Measurements from ENCODE around the gene GSDMA.
"Not testable (repeated sequence)": the region's sequence is repeated elsewhere in the genome, so short reads cannot be mapped to it uniquely, and the experiment has no call there.

The GSDMA gene

DNA sequence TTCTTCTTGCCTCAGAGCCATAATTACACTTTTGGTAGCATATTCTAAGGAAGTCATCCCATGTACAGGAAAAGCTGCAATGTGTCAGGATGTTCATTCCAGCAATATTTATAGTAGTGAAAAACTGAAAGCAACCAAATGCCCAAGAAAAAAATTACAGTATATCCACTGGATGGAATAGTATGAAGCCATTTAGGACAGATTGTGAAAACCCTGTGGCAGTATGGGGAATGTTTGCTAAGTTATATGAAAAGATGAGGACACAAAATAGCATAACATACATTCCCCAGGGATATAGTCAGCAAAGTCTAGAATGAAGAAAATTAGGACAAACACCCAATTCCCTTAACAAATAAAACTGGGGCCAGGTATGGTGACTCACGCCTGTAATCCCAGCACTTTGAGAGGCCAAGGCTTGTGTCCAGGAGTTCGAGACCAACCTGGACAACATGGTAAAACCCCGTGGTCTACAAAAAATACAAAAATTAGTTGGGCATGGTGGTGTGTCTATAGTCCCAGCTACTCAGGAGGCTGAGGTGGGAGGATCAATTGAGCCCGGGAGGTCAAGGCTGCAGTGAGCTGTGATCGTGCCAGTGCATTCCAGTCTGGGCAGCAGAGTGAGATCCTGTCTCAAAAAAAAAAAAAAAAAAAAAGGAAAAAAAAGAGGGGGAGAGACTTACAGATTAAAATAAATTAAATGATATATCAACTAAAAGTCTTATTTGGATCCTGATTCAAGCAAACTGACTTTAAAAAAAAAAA is 33.0 kb upstream of the GSDMA start:
- no peak for DNase-seq

DNA sequence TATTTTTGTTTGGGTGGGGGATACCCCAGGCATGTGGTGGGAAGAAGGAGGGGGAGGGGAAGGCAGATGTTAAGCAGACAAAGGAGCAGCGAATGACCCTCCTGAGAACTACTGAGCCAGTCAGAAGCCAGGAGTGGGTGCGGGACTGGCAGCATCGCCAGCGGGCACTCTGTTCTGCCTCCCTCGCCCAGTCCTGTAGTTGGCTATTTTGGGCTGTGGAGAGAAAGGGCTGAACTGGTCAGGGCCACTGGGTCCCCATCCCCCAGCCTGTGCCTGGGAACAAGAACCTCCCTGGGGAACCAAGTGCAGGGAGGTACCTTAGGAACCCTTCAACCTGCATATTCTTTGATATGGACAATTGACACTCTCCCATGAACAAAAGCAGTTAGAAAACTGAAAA is 28.9 kb upstream of the GSDMA start:
- no peak for DNase-seq

DNA sequence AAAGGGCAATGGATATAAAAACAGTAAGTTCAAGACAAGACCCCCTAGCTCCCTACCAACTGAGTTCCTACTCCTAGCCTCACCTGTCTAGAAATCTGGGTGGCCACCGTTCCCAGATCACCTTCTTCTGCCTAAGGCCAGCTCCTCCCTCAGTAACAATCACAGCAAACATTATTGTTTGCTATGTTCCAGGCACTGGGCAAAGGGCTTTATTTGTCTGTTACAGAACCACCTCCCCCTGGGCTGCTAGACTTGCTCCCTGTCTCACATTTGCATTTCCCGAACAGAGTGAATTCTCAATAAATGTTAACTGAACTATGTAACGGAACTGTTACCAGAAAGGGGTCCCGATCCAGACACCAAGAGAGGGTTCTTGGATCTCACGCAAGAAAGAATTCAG is 28.5 kb upstream of the GSDMA start:
- DNase-seq = no peak

DNA sequence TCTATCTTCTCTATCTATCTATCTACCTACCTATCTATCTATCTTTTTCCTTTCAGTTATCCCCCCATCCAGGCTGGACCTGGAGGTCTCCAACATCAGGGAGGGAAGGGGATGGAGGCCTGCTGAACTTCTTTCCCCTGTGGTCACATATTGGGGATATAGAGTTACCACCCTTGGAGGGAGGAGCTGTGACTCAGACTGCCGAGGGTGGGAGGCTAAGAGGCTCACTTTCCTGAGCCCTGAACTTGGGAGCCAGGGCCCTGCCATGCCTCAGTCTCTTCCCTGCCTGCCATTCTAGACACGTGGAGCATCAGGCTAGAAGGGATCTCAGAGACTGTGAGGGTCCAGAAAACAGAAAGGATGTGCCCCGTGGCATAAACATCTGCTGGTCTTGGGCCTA is 26.9 kb upstream of the GSDMA start:
- no peak for DNase-seq

DNA sequence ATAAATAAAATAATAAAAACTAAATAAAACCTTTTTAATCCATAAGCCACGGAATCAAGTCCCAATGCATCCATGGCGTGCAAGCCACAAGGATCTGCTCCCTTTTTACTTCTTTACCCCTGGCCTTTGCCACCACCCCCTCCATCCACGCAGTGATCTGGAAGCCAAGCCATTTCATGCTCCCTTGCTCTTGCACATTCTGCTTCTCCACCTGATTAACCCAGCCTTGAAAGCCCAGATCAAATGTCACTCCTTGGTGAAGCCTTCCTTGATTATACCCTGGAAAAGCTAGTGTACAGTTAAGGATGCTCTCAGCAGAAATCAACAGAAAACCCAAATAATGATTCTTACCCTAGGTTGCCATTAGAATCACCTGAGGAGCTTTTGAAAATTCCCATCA is 25.4 kb upstream of the GSDMA start:
- no peak for DNase-seq

DNA sequence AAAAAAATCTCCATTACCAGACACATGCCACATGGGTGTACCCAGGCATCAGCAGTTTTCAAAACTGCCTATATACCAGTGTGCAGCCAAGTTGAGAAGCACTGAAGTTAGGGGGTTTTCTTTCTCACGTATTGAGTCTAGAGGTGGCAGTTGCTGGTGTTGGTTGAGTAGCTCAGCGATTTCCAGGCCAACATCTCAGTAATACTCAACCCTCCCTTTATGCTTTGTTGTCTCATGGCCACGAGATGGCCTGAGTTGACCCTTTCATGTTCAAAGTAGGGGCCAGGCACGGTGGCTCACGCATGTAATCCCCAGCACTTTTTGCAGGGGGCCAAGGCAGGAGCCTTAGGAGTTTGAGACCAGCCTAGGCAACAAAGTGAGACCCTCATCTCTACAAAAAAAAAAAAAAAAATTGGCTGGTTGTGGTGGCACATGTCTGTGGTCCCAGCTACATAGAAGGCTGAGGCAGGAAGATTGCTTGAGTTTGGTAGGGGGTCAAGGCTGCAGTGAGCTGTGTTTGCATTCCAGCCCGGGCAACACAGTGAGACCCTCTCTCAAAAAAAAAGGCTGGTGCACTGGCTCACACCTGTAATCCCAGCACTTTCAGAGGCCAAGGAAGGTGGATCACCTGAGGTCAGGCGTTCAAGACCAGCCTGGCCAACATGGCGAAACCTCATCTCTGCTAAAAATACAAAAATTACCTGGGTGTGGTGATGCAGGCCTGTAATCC is 24.5 kb upstream of the GSDMA start:
- no peak for DNase-seq

DNA sequence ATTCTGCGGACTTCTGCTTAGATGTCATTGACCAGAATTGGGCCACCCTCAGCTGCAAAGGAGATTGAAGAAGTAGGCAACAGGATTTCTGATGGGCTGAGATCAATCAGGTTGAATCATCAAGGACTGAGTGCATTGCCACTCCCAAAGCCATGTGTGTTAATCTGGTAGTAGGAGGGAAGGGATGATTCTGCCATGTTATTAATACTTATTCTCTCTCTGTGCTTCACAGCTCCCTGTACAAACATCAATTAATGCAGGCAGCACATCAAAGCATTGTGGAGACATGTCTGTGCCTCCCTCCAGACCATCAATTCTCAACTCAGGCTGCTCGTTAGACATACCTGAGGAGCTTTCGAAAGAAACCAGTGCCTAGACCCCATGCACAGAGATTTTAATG is 23.7 kb upstream of the GSDMA start:
- no peak for DNase-seq

DNA sequence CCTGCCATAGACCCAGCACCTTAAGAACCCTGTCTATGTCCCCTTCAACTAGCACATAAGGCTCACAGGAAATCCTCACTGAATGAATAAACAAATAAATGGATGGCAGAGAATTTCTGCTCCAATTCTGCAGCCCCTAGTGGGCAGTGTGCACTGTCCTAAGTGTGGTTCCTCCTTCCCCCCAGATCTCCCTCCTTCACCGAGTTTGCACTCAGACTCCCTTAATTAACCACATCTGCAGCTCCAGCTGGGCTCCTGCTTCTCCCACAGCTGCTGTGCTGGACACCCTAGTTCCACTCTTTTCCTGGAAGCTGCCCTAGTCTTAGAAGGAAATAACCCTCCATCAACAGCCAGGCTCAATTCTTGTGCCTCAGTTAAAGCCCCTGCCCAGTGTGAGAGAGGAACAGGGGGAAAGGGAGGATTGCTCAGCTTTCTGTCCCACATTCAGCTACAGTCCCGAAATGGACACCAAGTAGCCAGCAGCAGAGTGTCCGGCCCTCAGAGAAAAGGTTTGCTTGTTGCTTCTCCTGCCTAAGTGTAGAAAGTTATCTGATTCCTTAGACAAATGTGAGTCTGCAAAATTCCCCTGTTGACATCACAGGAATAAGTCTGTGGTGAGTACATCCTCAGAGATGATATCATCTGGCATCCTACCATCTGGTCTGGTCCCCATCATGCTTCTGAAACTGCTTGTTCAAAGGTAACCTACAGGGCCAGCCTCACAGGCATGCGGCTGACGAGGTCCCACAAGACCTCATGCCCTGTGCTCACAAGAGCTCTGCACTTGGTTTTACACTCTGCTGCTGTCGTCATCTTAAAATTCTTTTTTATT is 23.0 kb upstream of the GSDMA start:
- peak; percentile 40 for DNase-seq

DNA sequence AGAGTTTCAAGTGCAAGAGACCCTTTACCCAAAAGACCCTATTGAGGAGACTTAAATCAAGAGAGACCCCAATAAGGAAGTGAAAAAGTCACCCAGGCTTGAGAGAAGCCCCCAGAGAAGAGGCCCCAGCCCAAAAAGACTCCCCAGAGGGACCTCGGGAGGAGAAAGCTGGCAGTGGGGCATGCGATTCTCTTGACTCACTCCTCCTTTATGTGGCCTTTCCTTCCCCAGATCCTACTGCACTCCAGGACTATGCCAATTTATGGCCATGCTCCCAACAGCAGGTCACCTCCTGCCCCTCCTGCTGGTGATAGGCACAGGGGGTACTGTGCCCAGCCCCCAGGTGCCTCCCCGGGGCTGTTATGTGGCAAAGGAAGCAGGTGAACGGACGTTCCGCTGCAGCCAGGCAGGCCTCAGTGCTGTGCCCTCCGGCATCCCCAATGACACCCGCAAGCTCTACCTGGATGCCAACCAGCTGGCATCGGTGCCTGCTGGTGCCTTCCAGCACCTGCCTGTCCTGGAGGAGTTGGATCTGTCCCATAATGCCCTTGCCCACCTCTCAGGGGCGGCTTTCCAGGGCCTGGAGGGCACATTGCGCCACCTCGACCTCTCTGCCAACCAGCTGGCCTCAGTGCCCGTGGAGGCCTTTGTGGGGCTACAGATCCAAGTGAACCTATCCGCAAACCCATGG is 19.0 kb upstream of the GSDMA start:
- no peak for DNase-seq

DNA sequence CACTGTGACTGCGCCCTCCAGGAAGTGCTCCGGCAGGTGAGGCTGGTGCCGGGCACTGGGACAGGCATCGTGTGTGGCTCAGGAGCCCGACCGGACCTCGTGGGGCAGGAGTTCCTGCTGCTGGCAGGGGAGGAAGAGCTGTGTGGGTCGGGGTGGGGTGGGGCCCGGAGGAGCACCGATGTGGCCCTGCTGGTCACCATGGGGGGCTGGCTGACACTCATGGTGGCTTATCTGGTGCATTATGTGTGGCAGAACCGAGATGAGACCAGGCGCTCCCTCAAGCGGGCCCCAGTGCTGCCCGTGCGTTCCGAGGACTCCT is 18.5 kb upstream of the GSDMA start:
- DNase-seq = no peak

DNA sequence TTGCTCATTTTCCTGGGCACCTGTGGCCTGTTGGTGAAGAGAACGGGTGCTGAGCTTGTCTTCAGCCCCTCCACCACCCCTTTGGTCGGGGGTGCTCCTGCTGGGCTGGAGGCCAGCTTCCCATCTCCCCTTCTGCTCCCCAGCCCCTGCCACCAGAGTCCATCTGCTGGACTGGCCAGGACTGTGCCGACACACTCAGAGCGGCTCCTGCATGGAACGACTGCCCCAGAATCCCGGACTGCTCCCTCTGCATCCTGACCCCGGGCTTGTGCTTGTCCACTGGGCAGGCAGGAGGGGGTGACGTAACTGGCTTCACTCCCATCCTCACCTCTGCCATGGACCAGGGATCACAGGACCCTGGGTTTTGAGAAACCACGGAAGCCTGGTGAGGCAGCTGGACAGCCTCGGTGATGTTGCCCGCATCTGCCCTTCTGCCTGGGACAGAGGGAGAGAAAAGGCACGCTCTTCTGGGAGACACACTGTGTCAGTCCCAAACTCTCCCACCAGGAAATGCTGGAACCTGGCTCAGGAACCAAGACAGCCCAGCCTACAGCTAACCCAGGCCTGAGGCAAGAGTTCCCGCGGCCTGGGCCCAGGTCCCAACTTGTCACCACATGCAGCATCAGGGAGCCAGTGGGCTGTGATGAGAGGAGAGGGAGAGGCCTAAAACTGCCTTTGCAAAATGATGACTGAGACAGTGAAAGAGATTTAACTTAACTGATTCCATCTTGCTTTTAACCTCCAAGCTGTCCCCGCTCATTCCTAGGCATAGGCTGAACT is 16.1 kb upstream of the GSDMA start:
- no peak for DNase-seq

DNA sequence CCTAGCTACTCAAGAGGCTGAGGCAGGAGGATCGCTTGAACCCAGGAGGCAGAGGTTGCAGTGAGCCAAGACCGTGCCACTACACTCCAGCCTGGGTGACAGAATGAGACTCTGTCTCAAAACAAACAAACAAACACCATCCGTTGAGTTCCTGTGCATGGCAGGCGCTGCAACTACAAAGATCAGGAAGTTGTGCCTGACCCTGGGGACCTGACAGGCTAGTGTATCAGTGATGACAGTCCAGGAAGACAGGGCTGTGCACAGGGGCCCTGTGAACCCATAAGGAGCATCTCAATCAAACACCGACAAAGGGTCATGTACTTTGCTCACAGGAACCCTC is 14.3 kb upstream of the GSDMA start:
- DNase-seq = not testable (repeated sequence)

DNA sequence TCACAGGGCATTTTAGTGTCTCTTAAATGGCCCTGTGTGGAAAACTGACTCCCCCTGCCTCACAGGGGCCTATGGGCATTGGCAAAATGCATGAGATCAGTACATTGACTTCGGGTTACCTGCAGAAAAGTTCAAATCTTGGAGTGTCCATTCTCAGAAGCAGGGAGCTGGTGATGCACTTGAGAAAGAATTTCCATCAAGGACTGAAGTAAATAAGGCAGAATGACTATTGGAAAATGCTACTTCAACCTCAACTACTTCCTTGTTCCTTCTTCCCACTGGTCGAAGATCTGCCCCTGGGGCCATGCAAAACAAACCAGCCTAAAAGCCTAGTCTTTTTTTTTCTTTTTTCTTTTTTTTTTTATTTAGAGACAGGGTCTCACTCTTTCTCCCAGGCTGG is 13.8 kb upstream of the GSDMA start:
- no peak for DNase-seq

DNA sequence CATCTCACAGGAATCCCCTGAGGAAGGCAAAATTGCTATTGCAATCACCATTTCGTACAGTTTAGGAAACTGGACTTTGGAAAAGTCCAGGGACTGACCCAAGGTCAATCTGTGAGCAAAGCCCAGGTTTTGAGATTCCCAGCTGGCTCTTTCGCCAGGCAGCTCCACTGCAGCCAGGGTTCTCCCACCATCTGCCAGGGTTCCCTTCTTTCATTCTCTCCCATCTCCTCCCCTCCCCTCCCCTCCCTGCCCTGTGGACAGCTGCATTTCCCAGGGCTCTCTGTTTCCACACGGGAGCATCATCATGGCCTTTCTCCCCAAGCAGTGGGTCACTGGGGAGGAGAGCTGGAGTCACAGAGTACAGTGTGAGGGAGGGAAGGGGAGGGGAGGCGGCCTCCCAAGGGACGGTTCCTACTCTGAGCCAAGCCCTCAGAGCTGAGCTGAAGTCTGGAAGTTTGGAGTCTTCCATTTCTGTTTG is 11.9 kb upstream of the GSDMA start:
- DNase-seq = no peak

DNA sequence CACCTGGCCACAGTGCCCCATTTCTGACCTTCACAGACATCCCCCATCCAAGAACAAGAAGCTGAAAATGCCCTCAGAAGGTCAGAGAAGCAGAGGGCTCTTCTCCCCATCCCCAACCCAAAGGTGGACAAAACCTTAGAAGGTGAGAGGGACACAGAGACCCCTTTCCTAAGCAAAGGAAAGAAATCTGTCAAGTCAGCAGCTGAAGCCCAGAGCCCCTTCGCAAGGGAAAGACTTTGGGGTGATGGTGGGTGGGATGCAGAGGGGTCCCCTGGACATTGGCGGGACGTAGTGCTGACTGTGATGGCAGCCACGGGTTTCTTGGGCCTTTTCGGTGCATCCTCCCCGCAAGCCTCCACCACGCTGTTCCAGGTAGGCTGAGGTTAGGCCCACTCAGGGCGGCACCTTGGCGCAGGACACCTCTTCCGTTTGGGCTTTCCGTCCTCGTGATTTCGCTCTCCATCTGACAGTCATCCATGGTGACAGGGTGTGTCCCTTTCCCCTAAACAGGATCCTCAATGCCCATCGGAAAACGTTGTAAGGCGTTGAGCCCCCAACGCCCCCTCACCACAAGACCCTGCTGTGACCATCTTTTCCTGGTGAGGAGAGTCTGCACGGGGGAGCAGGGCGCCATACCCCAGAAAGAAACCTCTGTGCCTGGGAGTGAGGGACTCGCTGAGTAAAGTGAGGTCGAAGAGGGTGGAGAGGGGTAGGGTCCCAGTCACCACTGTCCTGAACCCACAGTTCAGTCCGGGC is 10.7 kb upstream of the GSDMA start:
- DNase-seq = no peak

DNA sequence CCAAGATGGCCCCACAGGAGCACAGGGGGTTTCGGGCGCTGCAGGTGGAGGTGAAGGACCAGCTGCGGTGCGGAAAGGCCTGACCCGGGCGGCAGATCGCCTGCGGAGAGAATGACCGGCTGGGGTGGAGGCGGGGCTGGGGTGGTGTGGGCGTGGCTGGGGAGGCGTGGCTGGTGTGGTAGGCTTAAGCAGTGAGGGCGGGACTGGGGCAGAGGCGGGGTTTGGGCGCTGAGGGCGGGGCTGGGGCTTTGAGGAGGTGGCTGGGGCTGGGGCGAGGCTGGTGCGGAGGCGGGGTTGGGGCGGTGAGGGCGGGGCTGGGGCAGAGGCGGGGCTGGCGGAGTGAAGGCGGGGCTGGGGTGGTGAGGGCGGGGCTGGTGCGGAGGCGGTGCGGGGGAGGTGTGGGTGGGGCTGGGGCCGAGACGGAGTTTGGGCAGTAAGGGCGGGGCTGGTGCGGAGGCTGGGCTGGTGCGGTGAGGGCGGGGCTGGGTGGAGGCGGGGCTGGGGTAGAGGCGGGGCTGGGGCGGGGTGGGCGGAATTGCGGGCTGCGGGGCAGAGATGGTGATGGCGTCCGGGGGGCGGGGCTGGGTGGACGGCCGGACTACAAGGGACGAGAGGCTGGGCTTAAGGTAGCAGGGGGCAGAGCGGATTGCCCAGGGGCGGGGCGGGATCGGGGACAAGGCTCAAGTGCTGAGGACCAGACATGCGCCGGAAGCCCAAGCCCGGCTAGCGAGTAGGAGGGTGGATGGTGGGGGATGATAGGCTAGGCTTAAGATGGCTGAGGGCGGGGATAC is 9.9 kb upstream of the GSDMA start:
- peak; percentile 91 for DNase-seq

DNA sequence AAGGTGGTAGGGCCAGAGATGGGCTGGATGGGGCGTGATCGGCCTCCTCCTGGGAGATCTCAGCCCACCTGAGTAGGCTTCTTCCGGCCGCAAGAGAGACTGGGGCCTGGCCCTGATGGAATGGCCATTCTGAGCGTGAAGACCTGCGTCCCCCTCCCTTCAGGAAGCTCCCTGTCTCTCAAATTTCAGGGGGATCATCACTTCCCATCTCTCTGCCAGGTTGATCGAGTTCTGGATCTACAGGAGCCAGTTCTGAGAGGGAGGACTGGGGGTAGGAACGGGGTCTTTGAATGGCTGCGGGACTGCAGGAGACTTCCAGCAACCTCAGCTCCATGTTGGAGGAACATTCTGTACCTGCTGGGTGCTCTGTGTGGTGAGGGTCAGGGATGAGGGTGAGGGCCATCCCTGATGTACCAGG is 9.3 kb upstream of the GSDMA start:
- DNase-seq = no peak

DNA sequence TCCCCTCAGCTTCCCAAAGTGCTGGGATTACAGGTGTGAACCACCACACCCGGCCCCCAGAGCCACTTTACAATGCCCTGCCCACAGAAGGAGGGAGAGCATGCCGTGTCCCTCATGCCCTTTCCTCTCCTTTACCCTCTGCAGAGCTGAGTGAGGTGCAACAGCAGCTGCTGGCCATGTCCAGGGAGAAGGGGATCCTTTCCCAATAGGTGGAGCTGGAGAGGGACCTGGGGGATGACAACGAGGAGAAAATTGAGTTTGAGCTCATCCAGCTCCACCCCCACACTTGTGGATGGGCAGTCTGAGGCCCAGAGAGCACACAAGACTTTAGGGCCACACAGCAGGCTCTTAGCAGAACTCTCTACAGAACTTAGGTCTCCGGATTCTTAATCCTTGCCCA is 7.9 kb upstream of the GSDMA start:
- DNase-seq = no peak

DNA sequence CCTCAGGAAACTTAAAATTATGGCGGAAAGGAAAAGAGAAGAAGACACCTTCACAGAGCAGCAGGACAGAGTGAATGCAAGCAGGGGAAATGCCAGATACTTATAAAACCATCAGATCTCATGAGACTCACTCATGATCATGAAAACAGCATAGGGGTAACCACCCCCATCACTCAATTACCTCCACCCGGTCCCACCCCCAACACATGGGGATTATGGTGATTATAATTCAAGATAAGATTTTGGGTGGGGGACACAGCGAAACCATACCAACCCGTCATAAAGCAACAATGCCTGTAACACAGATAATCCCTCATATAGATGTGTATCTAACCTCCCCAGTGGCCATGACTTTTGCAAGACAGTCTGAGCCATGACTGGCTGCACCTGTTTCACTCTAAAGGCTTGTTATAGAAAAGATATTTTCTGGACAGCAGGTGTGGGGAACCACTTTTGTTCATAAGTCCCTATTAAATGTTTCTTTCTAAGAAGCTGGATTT is 7.0 kb upstream of the GSDMA start:
- DNase-seq = no peak

DNA sequence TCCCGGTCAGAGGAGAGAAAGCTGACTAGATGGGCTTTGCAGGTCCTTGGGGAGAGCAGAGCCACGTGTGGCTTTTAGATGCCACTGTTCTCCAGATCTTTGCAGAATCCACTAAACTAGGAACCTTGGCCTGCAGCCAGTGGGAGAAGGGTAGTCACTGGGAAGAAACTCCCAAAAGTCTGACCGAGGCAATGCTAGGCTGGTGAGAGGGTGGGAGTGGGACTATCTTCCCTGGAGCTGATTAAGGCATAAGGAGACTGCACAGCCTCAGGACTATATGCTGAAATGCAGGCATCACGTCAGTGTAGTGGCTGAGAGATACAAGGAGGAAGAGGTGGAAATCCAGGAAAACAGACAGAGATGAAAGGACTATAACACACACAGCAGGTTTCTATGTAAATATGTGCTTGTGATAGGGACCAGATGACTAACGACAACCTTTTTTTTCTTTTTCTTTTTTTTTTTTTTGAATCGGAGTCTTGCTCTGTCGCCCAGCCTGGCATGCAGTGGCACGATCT is 2.2 kb upstream of the GSDMA start:
- no peak for DNase-seq

Data from hematopoietic multipotent progenitor cell treated with erythropoietin and hydrocortisone succinate and interleukin-3 and kit ligand, for 8 days (in vitro differentiated cells).